Renal cortical epithelial cell (primary cell): ENCODE measurements around the gene CHD3. TPM values are rescaled to one million over a fixed set of nuclear protein-coding genes. Genes with fewer than 3 reads are reported as not detected.

Experiments used
- DNase-seq: peaks from one replicate; pipeline ENCODE4 v3.0.0-alpha.2; 2011; ENCODE audit warnings: low read depth
- total RNA-seq: library from RNA; depleted of rRNA; stranded (reverse); fragments of >200 nt; gene quantifications from 2 replicates; pipeline ENCODE4 v1.2.3, GENCODE V29; 2014

Gene CHD3
- total RNA-seq, 1 donor from 2014 or later: 192 TPM

DNA sequence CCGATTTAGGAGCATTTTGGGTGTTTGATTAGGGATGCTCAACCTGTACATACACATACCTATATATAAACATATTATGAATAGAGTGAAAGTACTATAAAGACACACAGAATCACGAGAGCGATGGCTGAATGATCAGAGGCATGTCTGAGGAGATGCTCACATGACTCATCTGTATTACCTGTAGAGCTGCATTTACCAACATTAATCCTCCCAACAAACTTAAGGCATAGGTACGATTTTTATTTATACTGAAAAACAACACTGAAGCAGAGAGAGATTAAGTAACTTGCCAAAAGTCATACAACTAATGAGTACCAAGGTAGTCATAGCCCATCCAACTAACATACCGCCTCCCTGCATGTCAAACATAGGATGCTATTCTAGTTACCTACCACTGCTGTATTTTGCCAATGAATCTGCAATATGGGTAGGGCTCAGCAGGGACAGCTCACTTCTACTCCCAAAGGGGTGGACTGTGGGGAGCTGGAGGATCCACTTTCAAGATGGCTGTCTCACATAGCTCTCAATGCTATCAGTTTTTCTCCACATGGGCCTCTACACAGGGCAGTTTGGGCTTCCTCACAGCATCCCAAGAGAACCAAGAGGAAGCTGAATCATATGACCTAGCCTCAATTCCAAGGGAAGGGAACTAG lies 23.5 kb upstream of the CHD3 start:
- DNase-seq: no peak

GRCh38 chr17:7867881-7868329 lies 20.7 kb upstream of the CHD3 start:
- no peak for DNase-seq

- no peak for DNase-seq
These were observed 15.5 kb upstream of the CHD3 start for GRCh38 chr17:7873051-7873450.

DNA sequence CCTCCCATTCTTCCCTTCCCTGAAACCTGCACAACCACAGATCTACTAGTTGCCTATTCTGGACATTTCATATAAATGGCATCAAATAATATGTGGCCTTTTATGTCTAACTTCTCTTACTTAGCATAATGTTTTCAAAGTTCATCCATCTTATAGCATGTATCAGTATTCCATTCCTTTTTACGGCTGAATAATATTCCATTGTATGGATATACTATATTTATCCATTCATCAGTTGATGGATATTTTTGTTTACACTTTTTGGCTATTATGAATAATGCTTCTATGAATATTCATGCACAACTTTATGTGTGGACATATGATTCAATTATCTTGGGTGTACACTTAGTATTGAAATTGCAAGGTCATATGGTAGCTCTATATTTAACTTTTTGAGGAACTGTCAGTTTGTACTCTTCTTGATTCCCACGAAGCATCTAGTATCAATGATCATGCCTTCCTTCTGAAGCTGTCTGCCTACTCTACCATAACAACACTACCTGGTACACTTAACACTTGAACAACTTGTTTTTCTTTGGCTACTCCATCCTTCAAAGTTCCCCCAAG lies 12.7 kb upstream of the CHD3 start:
- no peak for DNase-seq

DNA sequence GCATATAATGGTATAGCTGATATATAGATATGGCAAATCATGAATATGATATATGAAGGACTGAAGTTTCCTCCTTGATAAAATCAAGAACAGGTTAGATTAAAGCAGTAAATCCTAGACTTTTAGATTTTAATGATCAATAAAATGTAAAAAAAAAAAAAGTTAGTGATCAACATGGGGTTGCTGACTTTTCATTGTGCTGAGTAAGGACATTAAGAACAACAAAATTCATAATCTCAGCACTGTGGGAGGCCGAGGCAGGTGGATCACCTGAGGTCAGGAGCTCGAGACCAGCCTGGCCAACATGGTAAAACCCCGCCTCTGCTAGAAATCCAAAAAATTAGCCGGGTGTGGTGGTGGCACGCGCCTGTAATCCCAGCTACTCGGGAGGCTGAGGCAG lies 10.4 kb upstream of the CHD3 start:
- DNase-seq: no peak

DNA sequence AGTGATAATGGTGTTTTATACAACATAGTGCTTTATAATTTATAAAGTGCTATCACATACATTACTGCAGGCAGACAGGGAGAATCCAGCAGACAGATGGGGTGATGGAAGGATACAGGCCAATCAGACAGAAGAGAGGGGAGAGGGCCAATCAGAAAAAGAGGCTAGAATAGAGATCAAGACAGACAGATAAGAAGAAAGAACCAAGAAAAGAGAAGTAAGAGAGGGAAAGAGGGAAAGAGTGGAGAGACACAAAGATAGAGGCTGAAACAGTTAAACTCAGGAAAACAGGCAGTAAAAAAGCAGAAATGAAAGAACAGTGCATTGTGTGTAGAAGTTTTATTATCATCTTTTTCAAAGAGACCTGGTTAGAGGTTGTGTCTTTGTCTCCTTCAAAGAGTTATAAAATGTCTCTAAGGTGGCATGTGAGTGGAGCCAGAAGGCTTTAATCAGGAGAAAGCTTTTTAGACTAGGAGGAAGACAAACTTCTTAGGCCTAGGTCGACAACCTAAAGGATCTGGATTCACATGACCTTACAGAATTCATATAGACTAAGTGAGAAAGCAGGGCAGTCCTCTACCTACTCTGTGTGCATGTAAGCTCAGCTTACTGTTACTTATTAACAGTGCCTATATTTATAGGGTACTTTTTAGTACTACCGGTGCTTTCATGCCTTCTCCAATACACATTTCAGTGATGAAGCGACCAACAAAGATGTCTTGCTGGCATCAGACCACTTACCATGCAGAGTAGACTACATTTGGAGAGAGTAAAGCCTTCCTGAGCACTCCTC lies 8.3 kb upstream of the CHD3 start:
- DNase-seq: no peak

- no peak for DNase-seq
These were observed 7.1 kb upstream of the CHD3 start for GRCh38 chr17:7881276-7882054.

DNA sequence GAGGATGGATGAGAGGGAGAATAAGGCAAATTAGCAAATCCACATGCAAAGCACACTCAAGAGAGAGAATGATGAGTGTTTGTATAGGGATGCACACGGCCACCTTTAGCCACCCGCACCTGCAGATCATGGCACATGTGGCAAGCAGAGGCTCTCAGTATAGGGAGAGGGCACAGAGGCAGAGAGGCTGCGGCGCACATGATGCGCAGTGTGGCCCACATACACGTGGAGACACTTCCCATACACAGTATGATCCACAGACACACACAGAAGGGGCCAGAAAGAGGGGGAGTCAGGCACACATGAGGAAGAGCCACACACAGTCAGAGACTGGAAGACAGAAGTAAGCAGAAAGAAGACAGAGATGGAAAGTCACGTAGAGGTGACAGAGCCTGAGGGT lies 6.5 kb upstream of the CHD3 start:
- no peak for DNase-seq

DNA sequence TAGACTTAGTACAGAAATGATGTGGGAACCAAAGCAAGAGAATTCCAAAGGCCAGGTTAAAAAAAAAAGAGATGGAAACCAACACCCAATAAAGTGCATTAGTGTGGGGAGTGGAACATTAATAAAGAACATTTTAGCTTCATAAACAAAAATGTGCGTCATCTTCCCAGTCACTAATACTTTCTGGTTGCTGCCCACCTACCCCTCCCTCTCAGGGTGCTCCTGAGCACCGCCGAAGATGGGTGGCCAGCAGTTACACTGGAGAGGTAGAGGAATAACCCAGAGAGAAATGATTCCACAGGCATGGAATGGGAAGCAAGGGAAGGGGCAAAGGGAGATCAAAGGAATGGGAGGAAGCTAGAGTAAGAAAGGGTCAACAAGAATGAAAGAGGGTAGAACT lies 6.0 kb upstream of the CHD3 start:
- no peak for DNase-seq

DNA sequence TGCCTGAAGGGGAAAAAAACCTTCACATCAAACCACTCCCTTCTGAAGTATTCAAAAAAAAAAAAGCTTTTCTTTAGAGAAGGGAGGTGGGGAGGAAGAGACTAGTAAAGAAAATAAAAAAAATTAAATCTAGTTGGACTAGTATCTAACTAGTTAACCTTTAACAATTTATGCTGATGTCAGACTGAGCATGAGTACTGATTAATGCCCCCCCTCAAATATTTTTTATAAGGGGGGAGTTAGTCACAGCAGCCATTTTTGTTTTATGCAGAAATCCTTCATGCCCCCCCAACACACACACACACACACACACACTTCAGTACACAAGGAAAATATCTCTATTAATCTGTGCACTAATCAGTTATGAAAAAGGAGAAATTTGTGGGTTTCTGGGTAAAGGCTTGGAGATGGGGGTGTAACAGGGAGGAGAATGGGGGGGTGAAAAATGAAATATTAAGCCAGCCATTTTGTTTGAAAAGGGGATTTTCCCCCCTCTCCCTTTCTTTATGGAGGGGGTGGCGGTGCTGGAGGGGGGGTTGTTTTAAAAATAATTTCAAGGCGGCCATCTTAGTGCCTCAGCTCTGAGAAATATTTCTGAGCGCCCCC lies 4.7 kb upstream of the CHD3 start:
- DNase-seq: peak; percentile 57

DNA sequence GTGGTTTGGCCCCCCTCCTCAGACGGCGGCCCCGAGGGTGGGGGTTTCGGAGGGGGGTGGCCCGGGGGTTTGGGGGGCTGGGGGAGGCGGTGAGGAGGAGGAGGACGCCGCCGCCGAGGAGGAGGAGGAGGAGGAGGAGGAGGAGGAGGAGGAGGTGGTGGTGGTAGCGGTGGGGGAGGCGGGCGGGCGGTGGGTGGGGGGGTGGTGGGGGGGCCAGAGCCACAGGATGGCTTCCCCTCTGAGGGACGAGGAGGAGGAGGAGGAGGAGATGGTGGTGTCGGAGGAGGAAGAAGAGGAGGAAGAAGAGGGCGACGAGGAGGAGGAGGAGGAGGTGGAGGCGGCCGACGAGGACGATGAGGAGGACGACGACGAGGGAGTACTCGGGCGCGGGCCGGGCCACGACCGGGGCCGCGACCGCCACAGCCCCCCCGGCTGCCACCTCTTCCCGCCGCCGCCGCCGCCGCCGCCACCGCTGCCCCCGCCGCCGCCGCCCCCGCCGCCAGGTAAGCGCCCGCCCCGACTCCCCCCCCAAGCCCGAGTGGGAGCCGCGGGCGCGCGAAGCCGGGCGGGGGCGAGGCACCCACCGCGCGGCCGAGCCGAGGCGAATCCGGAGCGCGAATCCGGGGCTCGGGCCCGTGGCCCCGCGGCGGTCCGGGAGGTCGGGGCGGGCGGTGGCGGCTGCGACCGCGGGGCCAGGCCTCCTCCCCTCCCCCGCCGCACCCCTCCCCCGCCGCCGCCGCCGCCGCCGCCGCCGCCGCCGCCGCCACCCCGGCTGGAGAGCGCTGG lies 3.8 kb upstream of the CHD3 start:
- DNase-seq: no peak

DNA sequence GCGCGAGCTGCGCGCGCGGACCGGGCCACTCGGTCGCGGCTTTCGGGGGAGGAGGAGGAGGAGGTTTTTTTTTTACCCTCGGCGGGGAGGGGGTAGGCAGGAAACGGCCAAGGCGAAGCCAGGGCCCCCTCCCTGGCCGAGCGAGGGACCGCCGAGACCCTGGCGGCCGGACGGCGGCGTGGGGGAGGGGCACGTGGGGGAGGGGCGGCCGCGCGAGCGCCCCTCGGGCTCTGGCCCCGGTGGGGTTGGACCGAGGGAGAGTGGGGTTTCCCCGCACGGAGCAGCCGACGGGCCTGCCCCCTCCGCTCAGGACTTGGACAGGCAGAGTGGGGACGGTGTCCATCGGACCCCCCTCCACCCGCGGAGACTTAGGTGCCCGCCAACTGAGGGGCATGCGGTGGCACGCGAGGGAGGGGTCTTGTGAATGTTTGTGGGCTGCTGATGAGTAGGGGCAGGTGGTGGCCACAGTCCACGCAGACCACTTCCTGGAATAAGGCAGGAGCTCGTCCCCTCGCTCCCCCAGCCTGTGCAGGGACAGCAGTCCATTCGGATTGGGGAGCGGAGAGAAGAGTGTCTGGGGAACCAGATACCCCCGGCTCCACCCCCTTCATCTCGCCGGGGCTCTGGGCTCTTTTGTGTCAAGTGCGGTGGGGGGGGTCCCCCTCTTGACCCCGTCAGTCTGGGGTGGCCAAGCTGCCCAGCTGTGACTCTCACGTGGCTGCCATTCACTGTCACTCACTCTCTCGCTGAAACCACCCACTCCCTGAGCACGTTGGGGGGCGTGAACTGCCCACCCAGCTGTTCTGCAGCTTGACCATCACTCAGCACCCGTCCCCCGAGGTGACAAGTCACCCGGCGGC lies 3.0 kb upstream of the CHD3 start:
- no peak for DNase-seq

DNA sequence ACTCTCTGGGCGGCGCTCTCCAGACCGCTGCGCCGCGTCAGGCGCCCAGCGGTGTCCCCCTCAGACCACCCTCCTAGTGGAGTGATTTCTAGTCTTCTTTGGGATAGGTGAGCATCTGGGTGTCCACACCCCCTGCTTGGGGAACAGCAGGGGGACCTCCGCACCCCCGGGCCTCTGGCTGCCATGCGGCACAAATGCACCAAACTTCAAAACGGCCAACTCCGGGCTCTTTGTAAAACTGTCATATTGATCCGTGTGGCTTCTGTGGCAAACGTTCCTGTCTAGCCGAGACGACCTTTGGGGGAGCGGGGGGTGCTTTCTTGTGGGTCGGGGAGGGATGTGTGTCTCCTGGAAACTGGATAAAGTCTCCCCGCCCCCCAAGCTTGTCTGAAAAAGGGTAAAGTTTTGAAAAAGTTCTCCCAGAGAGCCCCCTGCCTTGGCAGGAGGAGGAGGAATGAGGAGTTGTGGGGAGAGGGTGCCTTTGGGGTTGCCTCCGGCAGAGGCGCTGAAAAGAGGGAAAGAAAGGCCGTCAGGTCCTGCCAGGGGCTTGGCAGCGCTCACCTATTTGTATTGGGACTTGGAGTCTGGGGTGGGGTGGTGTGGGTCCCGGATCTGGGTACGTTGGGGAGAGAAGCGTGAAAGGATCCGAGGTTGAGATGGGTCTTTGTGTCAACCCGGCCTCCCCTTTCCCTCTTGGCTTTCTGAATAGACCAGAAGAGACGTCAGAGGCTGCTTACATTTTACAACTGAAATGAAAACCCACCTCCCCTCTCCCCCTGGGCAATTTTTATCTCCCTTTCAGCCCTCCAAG lies 2.2 kb upstream of the CHD3 start:
- no peak for DNase-seq

DNA sequence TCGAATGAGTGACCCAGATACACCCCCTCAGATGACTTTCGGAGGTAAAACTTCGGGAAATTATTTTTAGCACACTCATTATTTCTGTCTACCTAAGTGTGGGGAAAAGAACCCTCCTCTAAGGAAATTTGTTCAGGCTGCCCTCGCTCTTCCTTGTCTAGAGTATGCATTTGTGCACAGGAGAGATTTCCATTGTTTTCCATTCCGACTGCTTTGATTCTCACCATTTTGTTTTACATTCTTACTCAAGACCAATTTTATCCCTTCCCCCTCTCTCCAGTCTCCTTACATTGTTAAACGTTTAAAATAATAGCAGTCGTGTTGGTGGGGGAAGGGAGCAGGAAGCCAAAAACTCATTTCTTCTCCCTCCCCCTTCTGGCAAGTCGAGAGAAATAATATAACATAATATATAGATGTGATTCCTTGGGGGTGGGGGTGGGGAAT lies 1.5 kb upstream of the CHD3 start:
- DNase-seq: peak; percentile 65

- DNase-seq: peak; percentile 86
These were observed 956 bp upstream of the CHD3 start for GRCh38 chr17:7887482-7888183.

DNA sequence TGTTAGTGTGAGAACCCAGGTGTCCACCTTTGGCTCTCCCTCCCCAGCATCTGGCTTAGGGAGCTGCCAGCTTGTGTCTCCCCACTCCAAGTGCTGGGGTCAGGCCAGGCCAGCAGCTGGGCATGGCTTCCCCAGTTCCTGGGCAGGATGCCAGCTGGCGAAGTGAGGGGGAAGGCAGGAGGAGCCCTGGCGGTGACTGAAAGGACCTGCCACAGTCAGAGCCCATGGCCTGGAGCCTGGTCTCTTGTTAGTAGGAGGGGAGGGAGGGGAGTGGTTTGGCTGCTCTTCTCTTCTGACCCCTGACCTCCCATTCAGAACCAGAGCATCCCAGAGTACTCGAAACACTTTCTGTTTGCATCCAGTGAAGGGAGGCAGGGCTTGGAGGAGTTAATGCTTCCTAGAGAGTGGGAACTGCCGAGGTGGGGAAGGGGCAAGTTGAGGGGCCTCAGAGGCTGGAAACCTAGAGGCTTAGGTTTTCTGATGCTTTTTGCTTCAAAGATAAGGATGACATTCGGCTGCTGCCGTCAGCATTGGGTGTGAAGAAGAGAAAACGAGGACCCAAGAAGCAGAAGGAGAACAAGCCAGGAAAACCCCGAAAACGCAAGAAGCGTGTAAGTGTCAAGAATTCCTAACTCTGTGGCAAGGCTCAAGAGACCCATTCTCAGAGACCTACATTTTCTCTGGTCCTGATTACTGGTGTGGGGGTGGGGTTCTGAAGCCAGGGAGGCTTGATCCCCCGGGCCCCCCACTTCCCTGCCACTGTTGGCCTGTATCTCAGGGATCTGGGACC lies 772 bp downstream of the CHD3 start:
- peak; percentile 86 for DNase-seq

- no peak for DNase-seq
These were observed 4.7 kb downstream of the CHD3 start for GRCh38 chr17:7893187-7893880.
